NB4 (cell line): Measurements from ENCODE around the gene FEM1B.

Experiments used
- DNase-seq: peaks from one replicate; pipeline ENCODE4 v3.0.0; 2010; ENCODE audit warnings: low read depth
- H3K4me3 ChIP-seq: one replicate; pipeline ENCODE4 v1.5.1; 2011; ENCODE audit warnings: mild to moderate bottlenecking, low read depth, low read length, moderate library complexity
- CTCF ChIP-seq: IDR thresholded peaks from one replicate; pipeline ENCODE4 v1.5.1; 2012; ENCODE audit warnings: low read depth, low read length
- MAX ChIP-seq: IDR thresholded peaks from 2 replicates; pipeline ENCODE4 v1.6.1; 2011; ENCODE audit warnings: low read depth, low read length
- MYC ChIP-seq: IDR thresholded peaks from 2 replicates; pipeline ENCODE4 v1.6.1; 2011; ENCODE audit warnings: low read depth, low read length
- POLR2A ChIP-seq: IDR thresholded peaks from 2 replicates; pipeline ENCODE4 v1.6.1; 2011; ENCODE audit warnings: mild to moderate bottlenecking; ENCODE audit not compliant: insufficient read length; ENCODE audit errors: extremely low read depth

FEM1B gene

GRCh38 chr15:68333775-68334470 is 56.4 kb downstream of the FEM1B start:
- H3K4me3 ChIP-seq = no peak overlapping the region
- TF ChIP-seq MAX = no peak
- TF ChIP-seq CTCF = no peak
- no peak for TF ChIP-seq POLR2A
- TF ChIP-seq MYC = no peak
- DNase-seq = peak; percentile 66

GRCh38 chr15:68334661-68335124 is 57.1 kb downstream of the FEM1B start:
- no peak for TF ChIP-seq MYC
- TF ChIP-seq CTCF = no peak
- no peak for TF ChIP-seq MAX
- no peak for TF ChIP-seq POLR2A
- no peak for DNase-seq
- H3K4me3 ChIP-seq = no peak overlapping the region

- no peak overlapping the region for H3K4me3 ChIP-seq
- DNase-seq = no peak
- TF ChIP-seq MAX = no peak
- TF ChIP-seq POLR2A = no peak
- no peak for TF ChIP-seq CTCF
- no peak for TF ChIP-seq MYC
Observed at GRCh38 chr15:68335251-68335650, 57.7 kb downstream of the FEM1B start.

GRCh38 chr15:68335655-68336054 is 58.1 kb downstream of the FEM1B start:
- no peak for DNase-seq
- TF ChIP-seq MYC (no peak), CTCF (no peak), POLR2A (no peak), MAX (no peak)
- no peak overlapping the region for H3K4me3 ChIP-seq

GRCh38 chr15:68336516-68336915 is 59.0 kb downstream of the FEM1B start:
- no peak overlapping the region for H3K4me3 ChIP-seq
- no peak for DNase-seq
- TF ChIP-seq POLR2A (no peak), MAX (no peak), MYC (no peak), CTCF (no peak)
